HepG2 (cell line): Measurements from ENCODE around the gene MDP1. TPM values are rescaled to one million over a fixed set of nuclear protein-coding genes. Genes with fewer than 3 reads are reported as not detected.

Experiments used
- ATAC-seq: fragments of 200-7000 bp; cut with Tn5 transposase; 3 replicates; pipeline ENCODE4 v1.9.1; 2020; ENCODE audit warnings: mild to moderate bottlenecking, moderate library complexity
- BruUV-seq: library from RNA; stranded (reverse); fragments of 400-500 nt; replicated peaks from 2 replicates; lab custom pipeline; 2021; lab: Mats Ljungman, UMichigan
- CTCF ChIA-PET: fragments of 300-600 bp; formaldehyde crosslinking; extraction: SDS; loops from one replicate; lab custom pipeline; 2021; ENCODE audit warnings: low total read pairs, inconsistent platforms, low intra/inter-chr PET ratio; lab: Yijun Ruan, JAX
- POLR2A ChIA-PET: fragments of 350-600 bp; sonication (Branson Sonifier 250); formaldehyde crosslinking; loops from one replicate; lab custom pipeline; 2020; ENCODE audit warnings: antibody characterized with exemption, inconsistent platforms; lab: Yijun Ruan, JAX
- DNase-seq: peaks from one replicate; pipeline ENCODE4 v3.0.0-alpha.2; 2015; ENCODE audit warnings: low spot score
- FAIRE-seq: peaks from 3 replicates; lab custom pipeline; 2011; peaks lifted over from hg19 to GRCh38; lab: Jason Lieb, UNC
- H2AFZ ChIP-seq: one replicate; pipeline ENCODE4 v1.6.1; 2011; ENCODE audit warnings: low read length, inconsistent platforms
- H3K27ac ChIP-seq: fragments of 300-600 bp; 3 replicates; pipeline ENCODE4 v1.8.0; 2011; ENCODE audit warnings: mixed run types, mild to moderate bottlenecking, mixed read lengths, low read length, inconsistent platforms; ENCODE audit not compliant: insufficient read depth; ENCODE audit errors: extremely low read length
- H3K27me3 ChIP-seq, 2 experiments: fragments of 200-600 bp in 1 of 2; 2 replicates in 1 of 2; 3 replicates in 1 of 2; pipeline versions ENCODE4 v1.6.0 to v1.8.0; 2011; ENCODE audit warnings: low read length in 2 of 2, mild to moderate bottlenecking in 2 of 2, moderate library complexity in 2 of 2, inconsistent platforms in 1 of 2; ENCODE audit not compliant: insufficient read depth in 2 of 2, control insufficient read depth in 1 of 2
- H3K36me3 ChIP-seq, 2 experiments: fragments of 200-600 bp in 1 of 2; replicated peaks in 1 of 2; 2 replicates in 1 of 2; 3 replicates in 1 of 2; pipeline versions ENCODE4 v1.5.1 to v1.8.0; 2011; ENCODE audit warnings: low read length in 2 of 2, inconsistent platforms in 1 of 2; ENCODE audit not compliant: insufficient read depth in 2 of 2, control insufficient read depth in 1 of 2
- H3K4me1 ChIP-seq: 2 replicates; pipeline ENCODE4 v1.5.1; 2012; ENCODE audit warnings: low read length, inconsistent platforms; ENCODE audit not compliant: insufficient read depth
- H3K4me2 ChIP-seq: 2 replicates; pipeline ENCODE4 v1.6.0; 2011; ENCODE audit warnings: low read depth, low read length, inconsistent platforms
- H3K4me3 ChIP-seq, 3 experiments: fragments of 200-600 bp in 1 of 3; sonication (generic), shearing (Covaris generic) in 1 of 3; replicated peaks in 1 of 3; 2 replicates each; pipeline ENCODE4 v1.5.1; 2011 to 2016; ENCODE audit warnings: low read length in 3 of 3, inconsistent platforms in 2 of 3, low read depth in 2 of 3, mild to moderate bottlenecking in 2 of 3, control low read depth in 1 of 3, mixed read lengths in 1 of 3; ENCODE audit not compliant: insufficient read depth in 1 of 3
- H3K79me2 ChIP-seq: one replicate; pipeline ENCODE4 v1.6.1; 2011; ENCODE audit warnings: low read length, inconsistent platforms; ENCODE audit not compliant: insufficient read depth
- H3K9ac ChIP-seq: 2 replicates; pipeline ENCODE4 v1.6.0; 2011; ENCODE audit warnings: mild to moderate bottlenecking, low read depth, low read length, inconsistent platforms; ENCODE audit not compliant: insufficient read depth
- H3K9me3 ChIP-seq: 2 replicates; pipeline ENCODE4 v1.5.1; 2012; ENCODE audit warnings: mild to moderate bottlenecking, low read length
- H4K20me1 ChIP-seq: 2 replicates; pipeline ENCODE4 v1.6.0; 2011; ENCODE audit warnings: inconsistent platforms, mild to moderate bottlenecking, low read length, moderate library complexity; ENCODE audit not compliant: insufficient read depth
- ATAD3A ChIP-seq: sonication (generic); formaldehyde crosslinking; IDR thresholded peaks from 2 replicates; pipeline ENCODE4 v1.4.0; 2020; ENCODE audit warnings: missing genetic modification reagents
- ATF7 ChIP-seq, 2 experiments: fragments of 450-650 bp in 1 of 2; sonication (generic) in 1 of 2; formaldehyde crosslinking in 1 of 2; IDR thresholded peaks; 2 replicates each; pipeline versions ENCODE4 v1.4.0 to v1.6.1; 2016 to 2020; ENCODE audit warnings: antibody characterized with exemption in 1 of 2, mild to moderate bottlenecking in 1 of 2, missing genetic modification reagents in 1 of 2
- BHLHE40 ChIP-seq: IDR thresholded peaks from 2 replicates; pipeline ENCODE4 v1.6.1; 2011; ENCODE audit warnings: low read length, improper control_type of control experiment
- HCFC1 ChIP-seq: fragments of 150-350 bp; IDR thresholded peaks from 2 replicates; pipeline ENCODE4 v1.6.1; 2014; ENCODE audit warnings: low read depth, low read length
- MTA1 ChIP-seq: sonication (generic); formaldehyde crosslinking; IDR thresholded peaks from 2 replicates; pipeline ENCODE4 v1.4.0; 2020; ENCODE audit warnings: missing genetic modification reagents, mild to moderate bottlenecking, borderline replicate concordance
- RFX3 ChIP-seq: IDR thresholded peaks from 2 replicates; pipeline ENCODE4 v1.6.1; 2016; ENCODE audit warnings: missing biosample characterization, missing genetic modification reagents
- SMAD9 ChIP-seq: sonication (generic); formaldehyde crosslinking; IDR thresholded peaks from 2 replicates; pipeline ENCODE4 v1.5.1; 2020; ENCODE audit warnings: mild to moderate bottlenecking, missing genetic modification reagents
- SPEN ChIP-seq: sonication (generic); formaldehyde crosslinking; IDR thresholded peaks from 2 replicates; pipeline ENCODE4 v1.5.1; 2020; ENCODE audit warnings: low read depth, mild to moderate bottlenecking, missing genetic modification reagents
- TARDBP ChIP-seq: sonication (generic); formaldehyde crosslinking; IDR thresholded peaks from 2 replicates; pipeline ENCODE4 v1.8.0; 2022; ENCODE audit warnings: mild to moderate bottlenecking, missing genetic modification reagents
- ZBTB1 ChIP-seq: sonication (generic); formaldehyde crosslinking; IDR thresholded peaks from 2 replicates; pipeline ENCODE4 v1.4.0; 2020; ENCODE audit warnings: missing genetic modification reagents, borderline replicate concordance
- WGBS: methylation state at CpG from one replicate; pipeline ENCODE4 v1.1.6; 2017; ENCODE audit warnings: low lambda C conversion rate; 5-methylcytosine and 5-hydroxymethylcytosine counted together
- in situ Hi-C: cut with HindIII; loops from 2 replicates; pipeline ENCODE4 v1.10.0; 2017; ENCODE audit warnings: low pct_unique_long_range_greater_than_20kb; ENCODE audit not compliant: extremely low pct_ligation_motif_present
- intact Hi-C: fragments of 100-400 bp; cut with micrococcal nuclease; formaldehyde crosslinking; loops from one replicate; pipeline ENCODE4 v1.10.0; 2022; ENCODE audit not compliant: unreplicated experiment
- polyA plus RNA-seq, 8 experiments: library from polyadenylated mRNA; depleted of rRNA in 3 of 8; stranded (reverse) in 7 of 8; unstranded in 1 of 8; fragments of >200 nt; fragmentation: Illumina TruSeq in 4 of 8; extraction: Trizol in 4 of 8; gene quantifications; 2 replicates each; pipeline versions ENCODE4 v1.2.1 to v1.2.3, GENCODE V29; 2011 to 2016; ENCODE audit warnings: low read depth in 4 of 8, missing spikeins in 1 of 8, mixed read lengths in 1 of 8; ENCODE audit not compliant: insufficient read depth in 1 of 8
- total RNA-seq, 5 experiments: library from RNA; depleted of rRNA; stranded (reverse); fragments of >200 nt; fragmentation: Illumina TruSeq; extraction: Trizol; gene quantifications; 2 replicates each; pipeline ENCODE4 v1.2.3, GENCODE V29; 2016; ENCODE audit warnings: low read depth in 1 of 5
- TF ChIP-seq, protein P1 (sequence below): sonication (generic); formaldehyde crosslinking; IDR thresholded peaks from 2 replicates; pipeline ENCODE4 v1.5.0; 2020; ENCODE audit warnings: missing genetic modification reagents, mild to moderate bottlenecking, borderline replicate concordance
- TF ChIP-seq, protein P2 (sequence below): sonication (generic); formaldehyde crosslinking; IDR thresholded peaks from 2 replicates; pipeline ENCODE4 v1.5.0; 2020; ENCODE audit warnings: missing genetic modification reagents
- TF ChIP-seq, protein P3 (sequence below): sonication (generic); formaldehyde crosslinking; IDR thresholded peaks from 2 replicates; pipeline ENCODE4 v1.4.0; 2020; ENCODE audit warnings: mild to moderate bottlenecking, missing genetic modification reagents, borderline replicate concordance
- TF ChIP-seq, protein P4 (sequence below): sonication (generic); formaldehyde crosslinking; IDR thresholded peaks from 2 replicates; pipeline ENCODE4 v1.5.1; 2020; ENCODE audit warnings: missing genetic modification reagents, mild to moderate bottlenecking, borderline replicate concordance
- TF ChIP-seq, protein P5 (sequence below): sonication (generic); formaldehyde crosslinking; IDR thresholded peaks from 2 replicates; pipeline ENCODE4 v1.8.1; 2023; ENCODE audit warnings: missing genetic modification reagents, mild to moderate bottlenecking, borderline replicate concordance
- TF ChIP-seq, protein P6 (sequence below): sonication (generic); formaldehyde crosslinking; IDR thresholded peaks from 2 replicates; pipeline ENCODE4 v1.4.0; 2020; ENCODE audit warnings: mild to moderate bottlenecking, missing genetic modification reagents

MDP1 gene
- total and polyA plus RNA-seq, 2 of the 13 experiments (the other 11 are each of a cell fraction or from before 2014, with no cell fraction given), result 44.1 to 48.7 TPM

DNA sequence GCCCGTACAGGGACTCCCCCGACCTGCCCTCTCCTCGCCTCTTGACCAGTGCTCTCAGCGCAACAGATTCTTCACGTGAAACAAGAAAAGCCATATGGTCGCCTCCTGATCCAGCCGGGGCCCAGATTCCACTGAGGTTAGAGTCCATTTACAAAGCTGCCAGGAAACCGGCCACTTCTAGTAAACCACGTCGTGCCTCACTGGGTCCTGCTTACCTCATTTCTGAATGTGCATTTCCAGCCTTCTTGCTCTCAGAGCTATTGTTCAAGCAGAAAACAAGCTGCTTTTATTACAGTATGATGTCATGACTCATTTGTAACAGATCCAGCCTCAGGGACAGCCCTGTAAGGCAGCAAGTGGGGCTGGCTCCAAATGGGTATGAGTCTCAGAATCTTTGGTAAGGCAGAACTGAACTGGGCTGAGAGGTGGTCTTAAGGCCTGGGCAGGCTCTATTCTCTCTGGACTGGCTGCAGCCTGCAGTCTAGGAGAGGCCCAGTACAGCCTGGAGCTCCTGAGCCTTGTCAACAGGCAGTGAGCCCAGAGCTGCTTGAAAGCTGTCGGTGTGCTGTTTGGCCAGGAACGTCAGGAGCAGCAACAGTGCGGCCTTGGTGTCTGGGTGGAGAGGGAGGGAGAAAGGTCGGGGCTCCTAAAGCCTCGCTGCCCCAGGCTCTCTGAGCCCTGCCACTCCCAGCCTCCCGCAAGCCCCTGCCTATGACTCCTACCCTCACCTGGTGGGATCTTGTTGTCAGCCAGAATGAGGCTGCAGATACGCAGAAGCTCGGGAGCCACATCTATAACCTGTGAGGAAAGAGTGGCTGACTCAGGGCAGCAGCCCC is 35.7 kb downstream of the MDP1 start (continued):
- TF ChIP-seq MTA1 (CRISPR knock-in tag) (no peak), ZBTB1 (no peak), ATF7 (IDR thresholded peaks at IDR 0.05) (peak; percentile 84), ATF7 (CRISPR knock-in tag; IDR thresholded peaks at IDR 0.05) (no peak), BHLHE40 (no peak), TARDBP (CRISPR knock-in tag) (no peak), ATAD3A (CRISPR knock-in tag) (no peak), RFX3 (CRISPR knock-in tag) (no peak)
- TF ChIP-seq, protein P1, sequence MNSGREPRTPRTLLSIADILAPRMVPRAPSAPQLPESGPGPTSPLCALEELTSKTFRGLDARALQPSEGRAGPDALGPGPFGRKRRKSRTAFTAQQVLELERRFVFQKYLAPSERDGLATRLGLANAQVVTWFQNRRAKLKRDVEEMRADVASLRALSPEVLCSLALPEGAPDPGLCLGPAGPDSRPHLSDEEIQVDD, result no peak

DNA sequence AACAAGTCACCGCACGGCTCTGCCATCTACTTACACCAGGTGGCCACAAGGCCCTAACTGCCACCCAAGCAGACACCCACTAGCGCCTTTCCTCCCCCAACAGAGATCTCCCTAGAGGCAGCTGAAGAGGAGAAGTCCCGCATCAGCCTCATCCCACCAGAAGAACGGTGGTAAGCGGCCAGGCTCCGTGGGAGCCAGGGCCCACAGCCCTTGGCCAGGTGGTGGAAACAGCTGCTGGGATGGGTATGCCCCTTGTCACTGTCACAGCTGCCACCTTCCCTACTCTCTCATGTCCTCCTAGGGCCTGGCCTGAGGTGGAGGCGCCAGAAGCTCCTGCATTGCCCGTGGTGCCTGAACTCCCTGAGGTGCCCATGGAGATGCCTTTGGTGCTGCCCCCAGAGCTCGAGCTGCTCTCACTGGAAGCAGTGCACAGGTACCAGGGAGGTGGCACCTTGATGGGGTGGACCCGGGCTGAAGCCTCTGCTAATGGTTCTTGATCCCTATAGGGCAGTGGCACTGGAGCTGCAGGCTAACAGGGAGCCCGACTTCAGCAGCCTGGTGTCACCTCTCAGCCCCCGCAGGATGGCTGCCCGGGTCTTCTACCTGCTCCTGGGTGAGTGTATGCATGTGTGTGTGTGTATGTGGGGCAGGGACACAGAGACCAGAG is 36.4 kb downstream of the MDP1 start:
- Histone ChIP-seq H3K27me3 (no peaks in the 10 kb centered on the region), H4K20me1 (no peaks in the 10 kb centered on the region), H2AFZ (no peak overlapping the region), H3K4me2 (no peak overlapping the region), H3K27ac (no peak overlapping the region), H3K9ac (no peak overlapping the region), H3K79me2 (no peaks in the 10 kb centered on the region), H3K9me3 (no peaks in the 10 kb centered on the region), H3K4me1 (no peaks in the 10 kb centered on the region), H3K4me3 (no peak overlapping the region), H3K36me3 (peaks cover 62 to 67% of the 10 kb centered on the region in 2 experiments)
- BruUV-seq, result no TSS peak
- DNase-seq (no peak), ATAC-seq (peak; percentile 0), FAIRE-seq (no peak)
- WGBS, result 94% methylated on average over 14 of the region's 14 CpGs
- CTCF ChIA-PET, result no interaction called here
- POLR2A ChIA-PET, result interaction anchor here (0.6 to 8.1 kb wide), 15 partner anchors 9 to 128 kb away, joined by 3 to 65 read pairs (median 5); partner anchors contain the start of genes CARMIL3, CHMP4A, DCAF11 and EMC9
- intact Hi-C loops (no loop called here), in situ Hi-C loops (no loop called here)
- TF ChIP-seq, protein P2, sequence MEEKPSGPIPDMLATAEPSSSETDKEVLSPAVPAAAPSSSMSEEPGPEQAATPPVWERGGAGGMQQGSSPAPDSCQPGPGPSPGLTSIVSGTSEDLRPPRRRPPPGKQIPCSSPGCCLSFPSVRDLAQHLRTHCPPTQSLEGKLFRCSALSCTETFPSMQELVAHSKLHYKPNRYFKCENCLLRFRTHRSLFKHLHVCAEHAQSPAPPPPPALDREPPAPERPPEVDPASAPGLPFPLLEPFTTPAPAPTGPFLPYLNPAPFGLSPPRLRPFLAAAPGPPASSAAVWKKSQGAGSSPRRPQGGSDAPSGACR, result no peak
- TF ChIP-seq SMAD9 (CRISPR knock-in tag) (no peak), SPEN (CRISPR knock-in tag) (no peak), HCFC1 (peak; percentile 4; the same call in 1 of the 2 replicates)
- TF ChIP-seq, protein P3, sequence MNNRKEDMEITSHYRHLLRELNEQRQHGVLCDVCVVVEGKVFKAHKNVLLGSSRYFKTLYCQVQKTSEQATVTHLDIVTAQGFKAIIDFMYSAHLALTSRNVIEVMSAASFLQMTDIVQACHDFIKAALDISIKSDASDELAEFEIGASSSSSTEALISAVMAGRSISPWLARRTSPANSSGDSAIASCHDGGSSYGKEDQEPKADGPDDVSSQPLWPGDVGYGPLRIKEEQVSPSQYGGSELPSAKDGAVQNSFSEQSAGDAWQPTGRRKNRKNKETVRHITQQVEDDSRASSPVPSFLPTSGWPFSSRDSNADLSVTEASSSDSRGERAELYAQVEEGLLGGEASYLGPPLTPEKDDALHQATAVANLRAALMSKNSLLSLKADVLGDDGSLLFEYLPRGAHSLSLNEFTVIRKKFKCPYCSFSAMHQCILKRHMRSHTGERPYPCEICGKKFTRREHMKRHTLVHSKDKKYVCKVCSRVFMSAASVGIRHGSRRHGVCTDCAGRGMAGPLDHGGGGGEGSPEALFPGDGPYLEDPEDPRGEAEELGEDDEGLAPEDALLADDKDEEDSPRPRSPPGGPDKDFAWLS (CRISPR knock-in tag), result no peak
- TF ChIP-seq, protein P4, sequence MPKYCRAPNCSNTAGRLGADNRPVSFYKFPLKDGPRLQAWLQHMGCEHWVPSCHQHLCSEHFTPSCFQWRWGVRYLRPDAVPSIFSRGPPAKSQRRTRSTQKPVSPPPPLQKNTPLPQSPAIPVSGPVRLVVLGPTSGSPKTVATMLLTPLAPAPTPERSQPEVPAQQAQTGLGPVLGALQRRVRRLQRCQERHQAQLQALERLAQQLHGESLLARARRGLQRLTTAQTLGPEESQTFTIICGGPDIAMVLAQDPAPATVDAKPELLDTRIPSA (CRISPR knock-in tag), result no peak
- TF ChIP-seq, protein P5, sequence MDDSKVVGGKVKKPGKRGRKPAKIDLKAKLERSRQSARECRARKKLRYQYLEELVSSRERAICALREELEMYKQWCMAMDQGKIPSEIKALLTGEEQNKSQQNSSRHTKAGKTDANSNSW (CRISPR knock-in tag), result no peak
- TF ChIP-seq, protein P6, sequence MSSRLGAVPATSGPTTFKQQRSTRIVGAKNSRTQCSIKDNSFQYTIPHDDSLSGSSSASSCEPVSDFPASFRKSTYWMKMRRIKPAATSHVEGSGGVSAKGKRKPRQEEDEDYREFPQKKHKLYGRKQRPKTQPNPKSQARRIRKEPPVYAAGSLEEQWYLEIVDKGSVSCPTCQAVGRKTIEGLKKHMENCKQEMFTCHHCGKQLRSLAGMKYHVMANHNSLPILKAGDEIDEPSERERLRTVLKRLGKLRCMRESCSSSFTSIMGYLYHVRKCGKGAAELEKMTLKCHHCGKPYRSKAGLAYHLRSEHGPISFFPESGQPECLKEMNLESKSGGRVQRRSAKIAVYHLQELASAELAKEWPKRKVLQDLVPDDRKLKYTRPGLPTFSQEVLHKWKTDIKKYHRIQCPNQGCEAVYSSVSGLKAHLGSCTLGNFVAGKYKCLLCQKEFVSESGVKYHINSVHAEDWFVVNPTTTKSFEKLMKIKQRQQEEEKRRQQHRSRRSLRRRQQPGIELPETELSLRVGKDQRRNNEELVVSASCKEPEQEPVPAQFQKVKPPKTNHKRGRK (CRISPR knock-in tag), result no peak
